ENCODE data around the gene POLA2.
"Not testable (repeated sequence)": the region's sequence is repeated elsewhere in the genome, so short reads cannot be mapped to it uniquely, and the experiment has no call there.

POLA2 gene

DNA sequence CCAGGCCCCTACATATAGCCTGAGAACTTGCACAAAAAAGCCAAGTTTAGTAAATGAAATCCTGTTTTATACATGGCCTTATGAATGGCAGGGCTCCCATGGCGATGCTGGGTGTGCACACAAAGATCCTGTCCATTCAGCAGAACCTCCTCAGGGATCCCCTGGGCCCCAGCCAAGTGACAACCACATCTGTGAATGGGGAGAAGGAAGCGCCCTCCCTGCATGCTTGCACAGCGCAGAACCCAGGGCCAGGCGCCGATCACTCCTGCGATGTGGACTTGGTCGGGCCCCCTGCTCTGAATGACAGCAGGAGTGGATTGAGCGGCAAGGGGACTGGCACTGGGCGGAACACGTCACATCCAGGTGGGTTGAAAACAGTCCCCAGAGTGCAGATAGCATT lies 48.5 kb downstream of the POLA2 start:
- FAIRE-seq, result no peak

DNA sequence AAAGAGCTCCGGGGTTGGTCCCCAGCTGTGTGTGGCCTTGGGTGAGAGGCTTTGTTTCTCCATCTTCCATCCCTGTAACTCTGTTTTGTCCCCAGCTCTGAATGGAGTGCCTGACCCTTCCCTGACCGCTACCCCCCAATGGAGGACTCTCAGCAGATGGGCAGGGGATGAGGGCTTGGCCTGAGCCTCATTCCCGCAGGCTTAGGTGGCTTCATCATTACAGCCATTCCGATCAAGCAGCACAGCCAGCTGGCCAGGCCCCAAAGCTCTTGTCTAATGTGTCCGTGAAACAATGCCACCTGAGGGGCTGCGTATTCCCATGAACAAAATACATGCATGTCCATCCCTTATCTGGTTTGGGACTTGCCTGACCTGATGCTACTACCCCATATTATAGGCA lies 49.0 kb downstream of the POLA2 start:
- no peak for FAIRE-seq

DNA sequence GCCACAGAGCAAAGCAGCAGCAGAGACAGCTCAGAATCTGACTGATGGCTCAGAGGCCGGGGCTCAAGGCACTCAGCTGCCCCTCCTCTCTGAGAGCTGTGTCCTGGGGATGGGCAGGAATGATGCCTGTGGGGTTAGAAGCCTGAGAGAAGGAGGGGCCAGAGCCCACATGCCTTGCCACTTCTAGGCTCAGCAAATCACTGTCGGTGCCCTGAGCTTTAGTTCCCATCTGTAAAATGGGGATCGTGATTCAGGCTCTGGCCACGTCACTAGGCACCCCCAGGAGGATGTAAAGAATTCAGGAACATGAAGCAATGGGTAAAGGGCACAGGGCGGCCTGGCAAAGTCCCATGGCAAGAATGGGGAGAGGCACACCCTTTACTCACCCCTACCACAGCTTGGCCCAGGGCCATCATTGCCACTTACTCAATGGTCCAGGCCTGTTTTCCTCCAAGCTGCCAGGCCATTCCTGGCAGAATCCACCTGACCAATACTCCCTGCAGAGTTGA lies 49.5 kb downstream of the POLA2 start:
- no peak for FAIRE-seq

DNA sequence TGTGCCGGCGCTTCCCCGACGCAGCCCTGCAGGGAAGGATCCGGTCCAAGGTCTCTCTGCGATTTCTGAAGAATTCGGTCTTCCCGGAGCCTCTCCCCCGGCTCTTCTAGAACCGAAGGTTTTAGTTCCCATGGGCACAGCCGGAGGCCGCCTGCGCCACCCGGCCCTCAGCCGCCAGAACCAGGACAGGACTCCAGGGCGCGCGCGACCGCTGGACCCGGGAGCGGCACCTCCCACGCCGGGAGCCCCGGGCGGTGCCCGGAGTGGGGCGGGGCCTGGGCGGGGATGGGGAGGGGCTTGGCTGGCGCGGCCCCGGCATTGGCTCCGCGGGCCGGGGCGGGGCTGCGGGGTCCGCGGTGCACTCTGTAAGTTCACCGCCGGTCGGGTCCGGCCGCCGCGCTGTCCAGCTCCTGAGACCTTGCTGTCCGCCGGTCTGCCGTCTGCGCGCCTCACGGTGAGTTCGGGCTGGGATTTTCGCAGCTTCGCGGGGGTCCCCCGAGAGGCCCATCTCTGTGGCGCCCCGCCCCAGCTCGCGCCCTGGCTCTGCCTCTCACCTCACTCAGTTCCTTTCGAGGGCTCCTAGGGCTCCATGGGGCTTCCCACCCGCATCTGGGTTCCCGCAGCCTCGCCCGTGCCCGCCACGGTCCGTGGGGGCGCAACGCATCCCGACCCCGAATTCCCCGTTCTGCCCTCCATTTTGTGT lies 52.9 kb downstream of the POLA2 start, which contains the start of gene CDC42EP2:
Gene CDC42EP2 (plus strand): TSS at position 366 of the 703 bp plus-strand sequence. CDS start 6,033 bp downstream, outside the sequence.
- FAIRE-seq, result no peak

DNA sequence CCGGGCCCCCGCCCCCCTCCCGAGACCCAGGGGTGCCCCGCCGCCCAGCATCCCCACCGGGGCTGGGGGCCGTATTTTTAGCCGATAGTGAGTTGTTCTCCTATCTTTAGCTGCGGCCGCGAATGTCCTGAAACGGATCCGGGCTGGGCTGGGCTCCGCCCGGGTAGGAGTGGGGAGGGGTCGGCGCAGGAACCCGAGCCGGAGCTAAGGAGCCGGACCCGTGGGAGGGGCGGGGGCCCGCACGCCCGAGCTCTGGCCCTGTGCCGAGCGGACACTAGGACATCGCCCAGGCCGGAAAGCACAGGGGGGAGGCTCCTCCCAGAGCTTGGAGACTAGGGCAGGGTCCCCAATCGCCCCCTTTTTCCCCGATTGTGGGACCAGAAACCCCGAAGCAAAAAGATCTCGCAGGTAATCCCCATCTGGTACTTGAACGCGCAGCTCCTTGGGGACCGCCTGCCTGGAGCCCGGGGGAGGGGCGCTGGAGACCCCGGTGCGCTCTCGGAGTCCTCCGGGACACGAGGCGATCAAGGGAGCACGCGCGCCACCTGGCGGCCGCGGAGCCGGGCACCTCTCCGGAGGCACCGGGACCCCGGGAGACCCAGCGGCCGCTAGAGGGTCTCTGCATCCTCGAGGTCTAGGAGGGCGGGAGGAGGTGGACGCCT lies 53.6 kb downstream of the POLA2 start:
- FAIRE-seq, result no peak

DNA sequence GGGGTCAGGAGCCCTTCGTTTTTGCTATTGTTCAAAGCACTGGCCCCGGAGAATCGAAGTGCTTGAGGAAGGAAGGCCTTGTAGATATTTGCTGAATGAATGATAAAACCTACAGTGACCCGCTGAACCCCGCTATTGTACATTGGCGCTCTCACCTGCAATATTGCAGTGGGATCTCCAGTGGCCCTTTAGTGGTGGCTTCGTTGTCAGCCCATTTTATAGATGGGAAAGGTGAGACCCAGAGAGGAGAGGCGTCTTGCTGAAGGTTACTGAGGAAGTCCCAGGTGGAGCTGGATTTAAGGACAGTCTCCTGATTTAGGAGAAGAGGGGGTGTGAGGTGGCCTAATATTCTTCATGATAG lies 54.1 kb downstream of the POLA2 start:
- FAIRE-seq, result no peak

DNA sequence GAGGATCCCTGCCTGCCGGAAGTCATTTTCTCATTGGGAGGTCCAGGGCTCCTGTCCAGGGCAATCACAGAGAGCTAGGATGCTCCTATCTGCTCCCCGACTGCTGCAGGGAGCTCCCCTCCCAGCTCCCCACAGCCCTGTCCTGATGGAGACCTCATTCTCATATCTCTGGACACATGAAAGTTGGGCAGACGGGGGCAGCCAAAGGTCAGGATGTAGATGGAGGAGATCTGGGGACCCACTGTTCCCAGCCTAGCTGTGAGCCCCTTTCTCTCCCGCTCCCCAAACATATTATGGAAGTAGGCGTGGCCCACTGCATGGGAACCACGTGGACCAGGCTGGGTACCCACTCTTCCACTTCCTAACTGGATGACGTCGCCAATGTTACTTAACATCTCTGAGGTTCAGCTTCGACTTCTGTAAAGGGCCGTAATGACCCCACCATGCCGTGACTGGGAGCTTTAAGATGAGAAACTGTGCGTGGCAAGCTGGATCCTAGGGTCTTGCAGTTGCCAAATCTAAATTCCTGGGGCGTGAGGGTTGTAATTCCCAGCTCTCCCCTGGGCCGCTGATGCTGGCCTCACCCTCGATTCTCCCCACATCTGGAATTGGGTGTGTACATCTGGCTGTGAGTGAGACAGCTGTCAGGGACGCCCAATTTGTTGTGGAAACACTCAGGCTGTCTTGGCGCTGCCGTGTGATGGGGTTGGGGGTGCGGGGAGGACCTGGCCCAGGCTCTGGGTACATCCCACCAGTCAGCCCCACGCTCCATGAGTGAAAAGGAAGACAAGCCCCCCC lies 54.7 kb downstream of the POLA2 start:
- FAIRE-seq, result no peak

DNA sequence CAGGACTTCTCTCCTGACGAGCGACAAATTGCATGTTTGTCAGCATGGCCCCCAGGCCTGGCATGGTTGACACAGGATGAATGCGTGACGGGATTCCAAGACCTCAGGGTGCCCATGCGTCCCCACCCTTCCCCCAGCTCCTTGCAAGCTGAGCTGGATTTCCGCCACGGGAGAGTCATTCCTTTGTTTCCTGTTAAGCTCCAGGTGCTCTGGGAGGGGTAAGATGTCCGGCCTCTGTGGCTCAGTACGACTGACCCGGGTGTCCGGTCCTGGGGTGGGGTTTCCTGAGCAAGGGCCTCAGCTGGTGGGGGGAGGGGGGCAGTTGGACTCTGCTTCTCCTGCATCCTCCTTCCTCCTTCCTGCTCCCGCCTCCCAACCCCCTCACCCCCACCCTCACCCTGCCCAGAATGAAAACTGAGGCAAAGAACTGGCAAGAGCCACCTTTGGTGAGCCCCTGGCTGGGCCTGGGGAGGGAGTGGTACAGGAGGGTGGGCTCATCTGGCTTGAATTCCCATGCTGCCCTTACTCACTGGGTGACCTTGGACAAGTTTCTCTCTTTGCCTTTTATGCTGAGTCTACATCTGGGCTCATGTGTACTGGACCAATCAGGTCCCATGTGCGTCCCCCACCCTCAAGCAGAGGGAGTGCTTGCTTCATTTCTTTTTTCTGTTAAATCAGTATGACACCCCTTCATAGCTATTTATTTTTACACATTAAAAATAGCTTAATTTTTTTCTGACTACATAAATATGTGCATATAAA lies 55.4 kb downstream of the POLA2 start:
- no peak for FAIRE-seq

DNA sequence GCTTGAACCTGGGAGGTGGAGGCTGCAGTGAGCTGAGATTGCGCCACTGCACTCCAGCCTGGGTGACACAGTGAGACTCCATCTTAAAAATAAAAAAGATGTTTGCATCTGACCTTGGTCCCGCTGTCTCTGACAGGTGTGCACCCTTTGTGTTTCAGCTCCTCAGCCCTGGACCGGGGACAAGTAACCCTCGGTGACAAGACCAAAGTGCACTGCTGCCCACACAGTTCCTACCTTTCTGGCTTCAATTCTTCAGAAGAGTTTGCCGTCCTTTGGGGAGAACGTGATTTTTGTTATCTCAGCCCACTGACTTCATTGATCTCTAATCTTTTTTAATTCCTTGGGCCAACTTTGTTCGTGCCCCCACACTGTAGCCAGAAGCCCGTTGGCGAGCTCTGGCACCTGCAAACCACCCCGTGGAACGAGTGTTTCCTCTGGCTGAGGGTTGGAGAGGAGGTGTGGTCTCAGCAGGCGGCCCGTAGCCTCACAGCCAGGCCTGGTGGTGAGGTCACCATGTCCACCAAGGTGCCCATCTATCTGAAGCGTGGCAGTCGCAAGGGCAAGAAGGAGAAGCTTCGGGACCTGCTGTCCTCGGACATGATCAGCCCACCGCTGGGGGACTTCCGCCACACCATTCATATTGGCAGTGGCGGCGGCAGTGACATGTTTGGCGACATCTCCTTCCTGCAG lies 58.8 kb downstream of the POLA2 start:
- no peak for FAIRE-seq

DNA sequence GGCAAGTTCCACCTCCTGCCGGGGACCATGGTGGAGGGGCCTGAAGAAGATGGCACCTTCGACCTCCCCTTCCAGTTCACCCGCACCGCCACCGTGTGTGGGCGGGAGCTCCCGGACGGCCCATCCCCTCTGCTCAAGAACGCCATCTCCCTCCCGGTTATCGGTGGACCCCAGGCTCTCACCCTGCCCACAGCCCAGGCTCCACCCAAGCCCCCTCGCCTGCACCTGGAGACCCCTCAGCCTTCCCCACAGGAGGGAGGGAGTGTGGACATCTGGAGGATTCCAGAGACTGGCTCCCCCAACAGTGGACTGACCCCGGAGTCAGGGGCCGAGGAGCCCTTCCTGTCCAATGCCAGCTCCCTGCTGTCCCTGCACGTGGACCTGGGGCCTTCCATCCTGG lies 59.3 kb downstream of the POLA2 start:
- FAIRE-seq, result no peak

DNA sequence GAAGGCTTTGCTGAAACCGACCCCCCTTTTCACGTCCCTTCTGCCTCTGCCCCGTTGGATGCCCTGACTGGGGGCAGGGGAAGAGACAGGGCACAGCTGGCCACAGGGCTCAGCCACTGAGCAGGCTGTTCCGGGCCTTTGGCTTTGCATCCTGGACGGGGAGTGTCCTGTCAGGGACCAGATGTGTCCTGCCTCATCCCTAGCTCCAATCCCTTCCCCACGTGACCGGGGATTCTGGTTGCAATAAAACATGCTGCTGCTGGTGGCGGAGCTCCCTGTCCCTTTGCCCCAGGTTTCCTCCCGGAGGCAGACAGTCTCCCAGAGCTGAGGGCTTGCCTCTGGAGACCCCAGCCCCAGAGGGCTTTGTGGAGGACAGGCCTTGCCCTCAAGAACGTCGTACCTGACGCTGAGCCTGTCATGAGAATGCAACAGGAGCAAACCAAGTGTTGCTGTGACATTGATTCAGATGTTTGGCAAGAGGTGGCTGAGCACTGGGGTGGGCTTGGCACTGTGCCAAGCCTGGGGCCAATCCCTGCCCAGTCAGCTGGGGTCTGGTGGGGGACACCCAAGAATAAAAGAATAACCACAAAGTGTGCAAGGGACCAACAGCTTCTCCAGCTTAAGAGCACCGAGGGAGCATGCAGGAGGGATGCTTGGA lies 60.2 kb downstream of the POLA2 start:
- FAIRE-seq, result no peak

DNA sequence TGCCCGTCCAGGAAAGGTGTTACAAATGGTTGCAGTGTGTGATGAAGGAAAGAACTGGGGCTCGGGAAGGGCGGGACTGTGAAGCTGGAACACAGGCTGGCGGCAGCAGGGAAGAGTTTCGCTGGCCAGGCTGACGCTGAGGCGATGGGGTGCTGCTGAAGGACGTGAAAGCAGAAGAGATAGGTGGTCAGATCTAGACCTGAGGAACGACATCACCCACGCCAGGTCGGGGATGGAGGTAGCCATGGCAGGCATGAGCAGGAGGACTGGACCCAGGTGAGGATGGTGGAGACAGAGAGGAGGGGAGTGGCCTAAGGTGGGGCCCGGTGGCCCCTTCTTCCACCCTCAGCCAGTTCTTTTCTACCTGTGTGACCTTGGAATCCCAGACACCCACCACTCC lies 62.1 kb downstream of the POLA2 start:
- FAIRE-seq, result no peak

DNA sequence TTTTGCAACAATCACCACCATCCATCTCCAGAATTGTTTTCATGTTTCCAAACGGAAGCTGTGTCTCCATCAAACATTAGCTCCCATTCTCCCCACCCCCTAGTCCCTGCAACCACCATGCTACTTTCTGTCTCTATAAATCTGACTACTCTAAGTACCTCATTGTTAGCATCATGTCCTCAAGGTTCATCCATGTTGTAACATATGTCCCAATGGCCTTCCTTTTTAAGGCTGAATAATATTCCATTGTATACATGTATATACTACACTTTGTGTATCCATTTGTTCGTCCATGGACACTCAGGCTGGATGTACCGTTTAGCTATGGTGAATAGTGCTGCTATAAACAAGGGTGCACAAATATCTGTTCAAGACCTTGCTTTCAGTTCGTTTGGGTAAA lies 63.7 kb downstream of the POLA2 start:
- no peak for FAIRE-seq

DNA sequence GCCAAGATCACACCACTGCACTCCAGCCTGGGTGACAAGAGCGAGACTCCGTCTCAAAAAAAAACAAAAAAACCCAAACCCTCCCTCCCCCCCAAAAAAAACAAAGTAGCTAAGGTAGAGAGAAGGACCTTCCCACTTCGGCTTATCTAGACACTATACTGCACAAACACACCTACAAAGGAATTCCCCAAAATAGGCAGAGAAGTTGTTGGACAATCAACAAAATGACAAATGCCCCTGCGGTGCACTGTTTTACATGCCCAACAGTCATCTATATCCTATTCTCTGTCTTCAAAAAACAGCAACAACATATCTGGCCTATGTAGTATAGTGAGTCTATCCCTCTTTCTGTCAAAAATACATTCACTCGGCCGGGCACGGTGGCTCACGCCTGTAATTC lies 65.3 kb downstream of the POLA2 start:
- no peak for FAIRE-seq

DNA sequence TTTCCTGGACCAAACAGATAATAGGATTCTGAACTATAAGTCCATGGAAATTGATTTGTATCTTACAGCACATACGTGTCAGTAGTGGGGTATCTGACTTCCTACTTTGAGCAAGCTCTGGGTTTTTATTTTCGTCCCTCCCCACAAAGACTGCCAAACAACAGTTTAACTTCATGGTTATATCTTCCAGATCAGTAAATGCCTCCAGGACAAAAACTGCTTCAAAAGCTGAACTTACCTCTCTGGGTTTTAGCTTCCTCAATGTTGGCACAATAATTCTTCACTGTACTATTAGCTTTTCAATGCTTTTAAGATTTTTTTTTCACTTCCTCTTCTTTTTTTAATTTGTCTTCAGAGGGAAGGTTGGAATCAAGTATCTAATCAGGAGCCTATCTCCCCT lies 67.7 kb downstream of the POLA2 start:
- no peak for FAIRE-seq

DNA sequence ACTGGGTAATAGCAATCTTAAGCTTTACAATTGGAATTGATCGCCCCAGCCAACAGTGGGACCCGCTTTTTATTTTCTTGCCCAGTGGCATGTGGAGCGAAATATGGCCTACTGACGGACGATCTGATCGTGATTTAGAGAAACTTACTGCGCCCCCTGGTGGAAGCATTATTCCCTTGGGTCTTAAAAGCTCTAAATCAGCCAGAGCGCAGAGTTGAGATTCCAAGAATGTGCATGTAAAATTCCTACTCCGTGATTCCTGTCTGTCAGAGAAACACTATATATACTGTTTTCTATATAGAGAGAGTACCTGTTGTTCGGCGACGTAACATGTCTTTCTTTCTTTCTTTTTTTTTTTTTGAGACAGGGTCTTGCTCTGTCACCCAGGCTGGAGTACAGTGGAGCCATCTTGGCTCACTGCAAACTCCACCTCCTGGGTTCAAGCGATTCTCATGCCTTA lies 68.2 kb downstream of the POLA2 start:
- FAIRE-seq, result peak; percentile 69

DNA sequence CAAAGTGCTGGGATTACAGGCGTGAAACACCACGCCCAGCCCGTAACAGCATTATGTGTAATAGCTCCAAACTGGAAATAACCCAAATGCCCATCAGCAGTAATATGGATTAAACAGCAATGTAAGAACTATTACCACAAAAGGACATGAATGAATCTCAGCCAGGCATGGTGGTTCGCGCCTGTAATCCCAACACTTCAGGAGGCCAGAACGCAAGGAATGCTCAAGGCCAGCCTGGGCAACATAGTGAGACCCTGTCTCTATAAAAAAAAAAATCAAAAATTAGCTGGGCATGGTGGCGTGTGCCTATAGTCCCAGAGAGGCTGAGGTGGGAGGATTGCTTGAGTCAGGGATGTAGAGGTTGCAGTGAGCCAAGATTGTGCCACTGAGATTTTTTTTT lies 68.8 kb downstream of the POLA2 start:
- no peak for FAIRE-seq

DNA sequence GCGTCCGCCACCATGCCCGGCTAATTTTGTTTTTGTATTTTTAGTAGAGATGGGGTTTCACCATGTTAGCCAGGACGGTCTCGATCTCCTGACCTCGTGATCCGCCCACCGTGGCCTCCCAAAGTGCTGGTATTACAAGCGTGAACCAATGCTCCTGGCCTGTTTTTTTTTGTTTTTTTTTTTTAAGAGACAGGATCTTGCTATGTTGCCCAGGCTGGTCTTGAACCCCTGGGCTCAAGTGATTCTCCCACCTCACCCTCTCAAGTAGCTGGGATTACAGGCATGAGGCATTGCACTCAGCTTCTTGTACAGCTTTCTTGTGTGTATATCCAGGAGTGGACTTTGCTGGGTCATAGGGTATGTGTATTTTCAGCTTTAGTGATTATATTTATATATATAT lies 70.8 kb downstream of the POLA2 start:
- FAIRE-seq, result not testable (repeated sequence)

DNA sequence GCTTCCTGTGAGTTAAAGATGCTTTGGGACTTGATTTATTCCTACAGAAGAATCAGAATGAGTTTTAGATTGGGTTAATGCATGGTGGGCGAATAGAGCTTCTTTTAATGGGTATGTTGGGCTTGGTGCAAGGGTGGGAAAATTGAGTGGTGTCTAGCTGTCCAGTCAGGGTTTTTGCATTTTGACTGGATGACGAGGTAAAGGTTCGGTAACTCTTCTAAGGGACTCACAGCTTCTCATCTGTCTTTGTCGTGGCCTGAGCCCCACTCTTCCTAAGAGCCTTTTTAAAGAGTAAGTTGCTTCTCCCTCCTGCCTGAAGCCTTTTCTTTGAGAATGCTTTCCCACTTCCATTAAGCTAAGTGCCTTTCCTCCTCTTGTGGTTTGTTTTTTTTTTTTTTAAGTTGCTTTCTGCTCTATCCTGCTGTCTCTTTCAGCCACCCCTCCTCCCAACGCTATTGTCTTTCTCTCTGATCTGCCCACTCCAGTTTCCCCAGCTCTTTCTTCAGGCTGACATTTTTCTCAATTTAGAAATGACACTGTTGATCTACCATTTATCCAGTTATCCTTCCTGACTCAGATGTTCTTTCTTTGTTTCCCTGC lies 73.0 kb downstream of the POLA2 start:
- FAIRE-seq, result no peak

DNA sequence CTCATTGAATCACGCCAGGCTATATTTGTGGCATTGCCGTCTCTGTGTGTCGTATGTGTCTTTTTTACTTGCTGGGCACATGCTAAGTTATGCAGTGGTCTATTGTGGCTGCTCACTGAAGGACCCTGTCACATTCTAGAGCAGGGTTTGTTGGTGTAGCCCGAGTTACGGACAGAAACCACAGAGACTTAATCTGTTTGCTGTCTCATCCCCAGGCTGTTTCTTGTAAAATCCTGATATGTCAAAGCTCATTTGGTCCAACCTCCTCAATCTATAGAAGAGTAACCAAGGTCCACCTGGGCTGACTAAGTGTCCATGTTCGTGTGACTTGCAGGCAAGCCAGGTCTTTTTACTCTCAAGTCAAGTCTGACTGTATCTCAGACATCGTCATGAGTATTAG lies 76.9 kb downstream of the POLA2 start:
- no peak for FAIRE-seq

DNA sequence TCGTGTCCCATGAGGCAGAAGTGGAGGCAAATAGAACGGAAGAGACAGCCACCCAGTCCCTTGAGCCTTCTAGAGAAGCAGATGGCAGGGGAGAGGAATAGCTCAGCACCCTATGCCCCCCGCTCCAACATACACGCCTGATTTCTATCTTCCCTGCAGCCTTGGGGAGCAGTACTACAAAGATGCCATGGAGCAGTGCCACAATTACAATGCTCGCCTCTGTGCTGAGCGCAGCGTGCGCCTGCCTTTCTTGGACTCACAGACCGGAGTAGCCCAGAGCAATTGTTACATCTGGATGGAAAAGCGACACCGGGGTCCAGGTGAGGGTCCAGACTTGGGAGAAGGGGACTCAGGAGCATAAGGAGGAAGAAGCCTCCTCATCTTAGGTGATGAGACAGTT lies 78.5 kb downstream of the POLA2 start:
- FAIRE-seq, result no peak

All from TTC549 (cell line).